Myocyte (in vitro differentiated cells): ENCODE measurements around the gene IP6K3. TPM values are rescaled to one million over a fixed set of nuclear protein-coding genes. Genes with fewer than 3 reads are reported as not detected.

Experiments used
- DNase-seq: peaks from one replicate; pipeline ENCODE4 v3.0.0-alpha.2; 2012; ENCODE audit warnings: low read depth
- total RNA-seq: library from RNA; depleted of rRNA; stranded (reverse); fragments of >200 nt; gene quantifications from 2 replicates; pipeline ENCODE4 v1.2.3, GENCODE V29; 2014

The IP6K3 gene
- total RNA-seq, 1 donor from 2014 or later: 70.3 TPM

GRCh38 chr6:33723371-33724085, 23.2 kb downstream of the IP6K3 start:
- no peak for DNase-seq

GRCh38 chr6:33722103-33722623, 24.5 kb downstream of the IP6K3 start:
- DNase-seq: no peak

- DNase-seq: no peak
These were observed 25.2 kb downstream of the IP6K3 start for GRCh38 chr6:33721508-33721907.

GRCh38 chr6:33720998-33721397, 25.7 kb downstream of the IP6K3 start:
- no peak for DNase-seq

GRCh38 chr6:33719326-33719987, 27.2 kb downstream of the IP6K3 start:
- DNase-seq: no peak

- no peak for DNase-seq
These were observed 28.0 kb downstream of the IP6K3 start for GRCh38 chr6:33718713-33719112.

- no peak for DNase-seq
These were observed 28.7 kb downstream of the IP6K3 start for GRCh38 chr6:33717934-33718455.

- no peak for DNase-seq
These were observed 29.6 kb downstream of the IP6K3 start for GRCh38 chr6:33716890-33717632.

GRCh38 chr6:33716379-33716778, 30.3 kb downstream of the IP6K3 start:
- DNase-seq: no peak

GRCh38 chr6:33714385-33715040, 32.2 kb downstream of the IP6K3 start:
- DNase-seq: no peak

GRCh38 chr6:33713786-33714185, 32.9 kb downstream of the IP6K3 start:
- no peak for DNase-seq

- no peak for DNase-seq
These were observed 33.8 kb downstream of the IP6K3 start for GRCh38 chr6:33712914-33713313.

- peak; percentile 97 for DNase-seq
These were observed 35.3 kb downstream of the IP6K3 start, which contains the start of gene UQCC2 for GRCh38 chr6:33711140-33712129. Gene UQCC2 (minus strand): TSS chr6:33711700. CDS start chr6:33711686, 14 bp downstream.

GRCh38 chr6:33710296-33711121, 36.2 kb downstream of the IP6K3 start:
- DNase-seq: no peak

- DNase-seq: no peak
These were observed 37.0 kb downstream of the IP6K3 start for GRCh38 chr6:33709605-33710295.

GRCh38 chr6:33708516-33709204, 38.0 kb downstream of the IP6K3 start:
- no peak for DNase-seq

GRCh38 chr6:33707771-33708170, 38.9 kb downstream of the IP6K3 start:
- no peak for DNase-seq
